ENCODE results near the gene SBF2. TPM values are rescaled to one million over a fixed set of nuclear protein-coding genes. Genes with fewer than 3 reads are reported as not detected.

Gene SBF2
- total and polyA plus RNA-seq, 9 of the 15 experiments (the other 6 are each of a cell fraction or from before 2014, with no cell fraction given), result 0.80 to 9.5 (median 5.0) TPM

DNA sequence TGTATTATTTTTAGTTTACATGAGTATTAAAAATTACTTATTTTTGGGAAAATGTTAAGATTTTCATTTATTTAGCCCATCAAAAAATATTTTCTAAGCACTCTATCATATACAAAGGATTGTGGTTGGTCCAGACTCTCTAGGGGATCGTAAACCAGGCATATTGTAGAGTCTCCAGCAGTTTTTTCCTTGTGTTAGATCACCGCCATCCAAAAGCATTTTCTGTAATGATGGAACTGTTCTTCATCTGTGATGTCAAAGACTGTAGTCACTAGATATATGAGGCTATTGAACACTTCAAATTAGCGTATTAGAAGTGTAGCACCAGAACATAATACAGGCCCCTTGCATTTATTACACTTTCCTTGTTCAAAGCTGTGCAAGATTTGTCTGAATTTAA lies 154.9 kb downstream of the SBF2 start:
- ChIA-PET POLR2A (no interaction called here), CTCF (ENCODE audit: low intra/inter-chr PET ratio) (no interaction called here)
- WGBS (ENCODE audit: insufficient coverage, low coverage, missing lambda C conversion rate), result 5% methylated on average over 3 of the region's 3 CpGs
- H3K9me1 ChIP-seq (ENCODE audit: control insufficient read depth, insufficient read depth, low read length), result no peaks in the 10 kb centered on the region
- H3K79me2 ChIP-seq (ENCODE audit: control insufficient read depth, insufficient read depth, low read length), result no peaks in the 10 kb centered on the region
- no peak overlapping the region for H3K9ac ChIP-seq (ENCODE audit: insufficient read depth in 1 of 2, low read depth in 2 of 2, low read length in 2 of 2)
- FAIRE-seq, result no peak
- ATAC-seq, result no peak
- no peaks in the 10 kb centered on the region for H4K20me1 ChIP-seq (replicated peaks; ENCODE audit: control insufficient read depth, insufficient read depth, low read length)
- in situ Hi-C loops (cut with MboI) (no loop called here), intact Hi-C loops (cut with micrococcal nuclease) (no loop called here)
- H3K4me2 ChIP-seq (ENCODE audit: insufficient read depth, low read length), result no peak overlapping the region
- H2AFZ ChIP-seq (ENCODE audit: low read depth, low read length), result no peak overlapping the region
- no peaks in the 10 kb centered on the region for H3K27me3 ChIP-seq (ENCODE audit: control insufficient read depth in 2 of 2, insufficient read depth in 2 of 2, low read length in 2 of 2)
- no peak overlapping the region for H3K27ac ChIP-seq (ENCODE audit: extremely low read depth, low read depth, low read length)
- no peaks in the 10 kb centered on the region for H3K4me1 ChIP-seq (replicated peaks in 1 of 2; ENCODE audit: control insufficient read depth in 2 of 2, insufficient read depth in 2 of 2, low read length in 2 of 2)
- no peaks in the 10 kb centered on the region for H3K36me3 ChIP-seq (ENCODE audit: control insufficient read depth, insufficient read depth, low read length)
- BruUV-seq (replicated peaks), result no TSS peak
- no peak for DNase-seq (ENCODE audit: extremely low read depth in 1 of 4, low spot score in 3 of 4)
- H3K9me3 ChIP-seq (replicated peaks; ENCODE audit: control insufficient read depth, insufficient read depth, low read depth, low read length), result no peaks in the 10 kb centered on the region
- H3K4me3 ChIP-seq, result no peak overlapping the region
- TF ChIP-seq TEAD4 (IDR thresholded peaks at IDR 0.05; ENCODE audit: low read length) (no peak), TEAD4 (CRISPR knock-in tag; IDR thresholded peaks at IDR 0.05; ENCODE audit: borderline replicate concordance) (no peak), ZKSCAN1 (IDR thresholded peaks at IDR 0.05; ENCODE audit: low read depth, low read length) (no peak), SREBF2 (CRISPR knock-in tag; IDR thresholded peaks at IDR 0.05) (no peak), C11orf30 (IDR thresholded peaks at IDR 0.05; ENCODE audit: low read depth) (no peak), ZNF780A (CRISPR knock-in tag; IDR thresholded peaks at IDR 0.05) (no peak), TGIF2 (CRISPR knock-in tag; IDR thresholded peaks at IDR 0.05) (no peak), PRMT5 (CRISPR knock-in tag; IDR thresholded peaks at IDR 0.05) (no peak), NFXL1 (CRISPR knock-in tag; IDR thresholded peaks at IDR 0.05) (no peak), COPS2 (conservative IDR thresholded peaks at IDR 0.05) (no peak), ZNF197 (CRISPR knock-in tag; IDR thresholded peaks at IDR 0.05; ENCODE audit: low read depth) (no peak), FOSL1 (tag; conservative IDR thresholded peaks at IDR 0.05) (no peak), ZNF507 (tag; conservative IDR thresholded peaks at IDR 0.05) (no peak), RBM22 (IDR thresholded peaks at IDR 0.05; ENCODE audit: low read depth, low read length, poor library complexity, severe bottlenecking) (no peak), ZFPM2 (CRISPR knock-in tag; IDR thresholded peaks at IDR 0.05) (no peak), TBP (optimal IDR thresholded peaks at IDR 0.05; ENCODE audit: low read depth, low read length) (no peak), IRF2 (CRISPR knock-in tag; IDR thresholded peaks at IDR 0.05) (no peak)
- TF ChIP-seq, protein P1, sequence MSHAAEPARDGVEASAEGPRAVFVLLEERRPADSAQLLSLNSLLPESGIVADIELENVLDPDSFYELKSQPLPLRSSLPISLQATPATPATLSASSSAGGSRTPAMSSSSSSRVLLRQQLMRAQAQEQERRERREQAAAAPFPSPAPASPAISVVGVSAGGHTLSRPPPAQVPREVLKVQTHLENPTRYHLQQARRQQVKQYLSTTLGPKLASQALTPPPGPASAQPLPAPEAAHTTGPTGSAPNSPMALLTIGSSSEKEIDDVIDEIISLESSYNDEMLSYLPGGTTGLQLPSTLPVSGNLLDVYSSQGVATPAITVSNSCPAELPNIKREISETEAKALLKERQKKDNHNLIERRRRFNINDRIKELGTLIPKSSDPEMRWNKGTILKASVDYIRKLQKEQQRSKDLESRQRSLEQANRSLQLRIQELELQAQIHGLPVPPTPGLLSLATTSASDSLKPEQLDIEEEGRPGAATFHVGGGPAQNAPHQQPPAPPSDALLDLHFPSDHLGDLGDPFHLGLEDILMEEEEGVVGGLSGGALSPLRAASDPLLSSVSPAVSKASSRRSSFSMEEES (CRISPR knock-in tag; IDR thresholded peaks at IDR 0.05), result no peak
- TF ChIP-seq, protein P2, sequence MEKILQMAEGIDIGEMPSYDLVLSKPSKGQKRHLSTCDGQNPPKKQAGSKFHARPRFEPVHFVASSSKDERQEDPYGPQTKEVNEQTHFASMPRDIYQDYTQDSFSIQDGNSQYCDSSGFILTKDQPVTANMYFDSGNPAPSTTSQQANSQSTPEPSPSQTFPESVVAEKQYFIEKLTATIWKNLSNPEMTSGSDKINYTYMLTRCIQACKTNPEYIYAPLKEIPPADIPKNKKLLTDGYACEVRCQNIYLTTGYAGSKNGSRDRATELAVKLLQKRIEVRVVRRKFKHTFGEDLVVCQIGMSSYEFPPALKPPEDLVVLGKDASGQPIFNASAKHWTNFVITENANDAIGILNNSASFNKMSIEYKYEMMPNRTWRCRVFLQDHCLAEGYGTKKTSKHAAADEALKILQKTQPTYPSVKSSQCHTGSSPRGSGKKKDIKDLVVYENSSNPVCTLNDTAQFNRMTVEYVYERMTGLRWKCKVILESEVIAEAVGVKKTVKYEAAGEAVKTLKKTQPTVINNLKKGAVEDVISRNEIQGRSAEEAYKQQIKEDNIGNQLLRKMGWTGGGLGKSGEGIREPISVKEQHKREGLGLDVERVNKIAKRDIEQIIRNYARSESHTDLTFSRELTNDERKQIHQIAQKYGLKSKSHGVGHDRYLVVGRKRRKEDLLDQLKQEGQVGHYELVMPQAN (IDR thresholded peaks at IDR 0.05; ENCODE audit: borderline replicate concordance), result no peak
- TF ChIP-seq, protein P3, sequence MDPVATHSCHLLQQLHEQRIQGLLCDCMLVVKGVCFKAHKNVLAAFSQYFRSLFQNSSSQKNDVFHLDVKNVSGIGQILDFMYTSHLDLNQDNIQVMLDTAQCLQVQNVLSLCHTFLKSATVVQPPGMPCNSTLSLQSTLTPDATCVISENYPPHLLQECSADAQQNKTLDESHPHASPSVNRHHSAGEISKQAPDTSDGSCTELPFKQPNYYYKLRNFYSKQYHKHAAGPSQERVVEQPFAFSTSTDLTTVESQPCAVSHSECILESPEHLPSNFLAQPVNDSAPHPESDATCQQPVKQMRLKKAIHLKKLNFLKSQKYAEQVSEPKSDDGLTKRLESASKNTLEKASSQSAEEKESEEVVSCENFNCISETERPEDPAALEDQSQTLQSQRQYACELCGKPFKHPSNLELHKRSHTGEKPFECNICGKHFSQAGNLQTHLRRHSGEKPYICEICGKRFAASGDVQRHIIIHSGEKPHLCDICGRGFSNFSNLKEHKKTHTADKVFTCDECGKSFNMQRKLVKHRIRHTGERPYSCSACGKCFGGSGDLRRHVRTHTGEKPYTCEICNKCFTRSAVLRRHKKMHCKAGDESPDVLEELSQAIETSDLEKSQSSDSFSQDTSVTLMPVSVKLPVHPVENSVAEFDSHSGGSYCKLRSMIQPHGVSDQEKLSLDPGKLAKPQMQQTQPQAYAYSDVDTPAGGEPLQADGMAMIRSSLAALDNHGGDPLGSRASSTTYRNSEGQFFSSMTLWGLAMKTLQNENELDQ (CRISPR knock-in tag; IDR thresholded peaks at IDR 0.05; ENCODE audit: borderline replicate concordance), result no peak
